Activated T-cell treated with anti-CD3 and anti-CD28 coated beads, Interleukin-2, amount 50 U/mL, for 72 hours (primary cell): Measurements from ENCODE around the gene ABCB9. TPM values are rescaled to one million over a fixed set of nuclear protein-coding genes. Genes with fewer than 3 reads are reported as not detected.
"Not testable (repeated sequence)": the region's sequence is repeated elsewhere in the genome, so short reads cannot be mapped to it uniquely, and the experiment has no call there.

ENCODE experiments used
- ATAC-seq, 2 donors: fragments of 150-1000 bp; cut with Tn5 transposase; replicated peaks in 1 of 2; 2 replicates each; pipeline ENCODE4 v1.10.0; 2021; ENCODE audit warnings: moderate library complexity in 2 of 2, mild to moderate bottlenecking in 1 of 2
- DNase-seq, 2 donors: peaks; one replicate each; pipeline ENCODE4 v3.0.0; 2021 to 2022; ENCODE audit warnings: mixed read lengths in 1 of 2
- H3K27ac Mint-ChIP-seq: one replicate; pipeline ENCODE4 v1.8.0; 2022; ENCODE audit warnings: mild to moderate bottlenecking, moderate library complexity, mixed read lengths
- H3K27me3 Mint-ChIP-seq: one replicate; pipeline ENCODE4 v1.8.0; 2022; ENCODE audit warnings: low read depth, mixed read lengths
- H3K36me3 Mint-ChIP-seq, 2 donors: one replicate each; pipeline ENCODE4 v1.8.0; 2022; ENCODE audit warnings: mixed read lengths in 2 of 2, mild to moderate bottlenecking in 1 of 2; ENCODE audit not compliant: insufficient read depth in 2 of 2
- H3K4me1 Mint-ChIP-seq: one replicate; pipeline ENCODE4 v1.8.0; 2022; ENCODE audit warnings: low read depth, mixed read lengths
- H3K4me3 Mint-ChIP-seq, 2 donors: one replicate each; pipeline ENCODE4 v1.8.0; 2022; ENCODE audit warnings: mild to moderate bottlenecking in 2 of 2, mixed read lengths in 2 of 2, moderate library complexity in 2 of 2
- H3K9me3 Mint-ChIP-seq, 2 donors: one replicate each; pipeline ENCODE4 v1.8.0; 2022; ENCODE audit warnings: mixed read lengths in 2 of 2
- total RNA-seq, 2 donors: library from RNA; stranded (reverse); gene quantifications; one replicate each; pipeline ENCODE4 v1.2.3, GENCODE V29; 2022

Gene ABCB9
- total RNA-seq, 2 donors from 2014 or later = 4.9 to 7.0 TPM

- Mint-ChIP-seq H3K4me3 (peak overlapping the region; percentile 91 to 94), H3K9me3 (no peaks in the 10 kb centered on the region), H3K27ac (peak overlapping the region; percentile 91), H3K36me3 (peaks cover 5 to 7% of the 10 kb centered on the region in 2 donors), H3K27me3 (peaks cover 13% of the 10 kb centered on the region), H3K4me1 (peaks cover 97% of the 10 kb centered on the region)
- DNase-seq = no peak
- ATAC-seq = no peak
These were observed 71.8 kb downstream of the ABCB9 start for GRCh38 chr12:122894193-122895121.

- Mint-ChIP-seq H3K27ac (peak overlapping the region; percentile 8), H3K36me3 (peaks cover 5 to 7% of the 10 kb centered on the region in 2 donors), H3K4me1 (peaks cover 97% of the 10 kb centered on the region), H3K4me3 (peak overlapping the region; percentile 44 to 91), H3K27me3 (peaks cover 13% of the 10 kb centered on the region), H3K9me3 (no peaks in the 10 kb centered on the region)
- DNase-seq (no peak), ATAC-seq (no peak)
These were observed 72.8 kb downstream of the ABCB9 start for GRCh38 chr12:122893208-122894153.

DNA sequence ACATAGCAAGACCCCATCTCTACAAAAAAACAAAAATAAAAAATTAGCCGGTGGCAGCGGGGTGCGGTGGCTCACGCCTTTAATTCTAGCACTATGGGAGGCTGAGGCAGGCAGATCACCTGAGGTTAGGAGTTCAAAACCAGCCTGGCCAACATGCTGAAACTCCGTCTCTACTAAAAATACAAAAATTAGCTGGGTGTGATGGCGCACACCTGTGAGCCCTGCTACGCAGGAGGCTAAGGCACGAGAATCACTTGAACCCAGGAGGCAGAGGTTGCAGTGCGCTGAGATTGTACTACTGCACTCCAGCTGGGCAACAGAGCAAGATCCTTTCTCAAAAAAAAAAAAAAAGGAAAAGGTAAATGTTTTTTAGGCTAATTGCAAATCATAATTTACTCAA lies 73.5 kb downstream of the ABCB9 start:
- Mint-ChIP-seq H3K27me3 (peaks cover 13% of the 10 kb centered on the region), H3K4me3 (peak overlapping the region in 1 of 2 donors; percentile 12), H3K4me1 (peaks cover 97% of the 10 kb centered on the region)
- not testable (repeated sequence) for ATAC-seq, DNase-seq, H3K27ac Mint-ChIP-seq, H3K36me3 Mint-ChIP-seq, H3K9me3 Mint-ChIP-seq

- peak overlapping the region in 1 of 2 donors; percentile 12 for H3K4me3 Mint-ChIP-seq
- peaks cover 97% of the 10 kb centered on the region for H3K4me1 Mint-ChIP-seq
- peaks cover 5 to 9% of the 10 kb centered on the region in 2 donors for H3K36me3 Mint-ChIP-seq
- H3K9me3 Mint-ChIP-seq = no peaks in the 10 kb centered on the region
- peaks cover 21% of the 10 kb centered on the region for H3K27me3 Mint-ChIP-seq
- no peak for DNase-seq
- no peak for ATAC-seq
- no peak overlapping the region for H3K27ac Mint-ChIP-seq
These were observed 74.4 kb downstream of the ABCB9 start for GRCh38 chr12:122891661-122892525.

DNA sequence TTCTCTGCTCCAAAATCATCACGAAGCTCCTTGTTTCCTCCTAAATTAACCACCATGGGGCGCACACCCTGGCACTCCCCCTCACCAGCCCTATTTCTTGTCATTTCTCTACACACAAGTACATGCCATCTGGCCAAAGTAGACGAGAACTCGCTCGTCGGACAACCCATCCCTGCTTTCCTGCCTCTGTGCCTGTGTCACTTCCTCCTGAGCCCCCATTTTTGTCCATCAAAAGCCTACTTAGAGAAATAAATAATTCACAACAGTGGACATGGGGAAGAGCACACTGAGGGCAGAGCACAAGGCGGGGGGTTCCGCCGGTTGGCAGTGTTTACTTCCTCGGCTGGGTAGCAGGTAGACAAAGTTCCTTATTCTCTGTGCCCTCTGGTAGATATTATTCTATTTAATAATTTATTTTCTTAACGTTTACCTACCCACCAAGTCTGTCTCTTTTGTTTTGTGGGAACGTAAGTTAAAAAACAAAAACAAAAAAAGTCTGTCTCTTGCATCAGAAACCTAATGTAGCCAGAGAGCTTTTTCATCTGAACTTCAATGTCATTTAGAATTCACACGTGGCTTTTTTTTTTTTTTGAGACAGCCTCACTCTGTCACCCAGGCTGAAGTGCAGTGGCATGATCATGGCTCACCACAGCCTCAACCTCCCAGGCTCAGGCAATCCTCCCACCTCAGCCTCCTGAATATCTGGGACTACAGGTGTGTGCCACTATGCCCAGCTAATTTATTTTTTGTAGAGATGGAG lies 76.3 kb downstream of the ABCB9 start:
- ATAC-seq (no peak), DNase-seq (peak in 1 of 2 donors; percentile 35)
- no peak overlapping the region for H3K27ac Mint-ChIP-seq
- H3K4me3 Mint-ChIP-seq = peak overlapping the region; percentile 57 to 86
- H3K27me3 Mint-ChIP-seq = peaks cover 14% of the 10 kb centered on the region
- H3K9me3 Mint-ChIP-seq = no peaks in the 10 kb centered on the region
- H3K36me3 Mint-ChIP-seq = peaks cover under 1 to 5% of the 10 kb centered on the region in 2 donors
- H3K4me1 Mint-ChIP-seq = peaks cover 90% of the 10 kb centered on the region

- peaks cover 91% of the 10 kb centered on the region for H3K4me1 Mint-ChIP-seq
- H3K27ac Mint-ChIP-seq = peak overlapping the region; percentile 68
- H3K27me3 Mint-ChIP-seq = peaks cover 21% of the 10 kb centered on the region
- H3K9me3 Mint-ChIP-seq = no peaks in the 10 kb centered on the region
- peak; percentile 50 to 52 for DNase-seq
- peaks cover 5 to 6% of the 10 kb centered on the region in 2 donors for H3K36me3 Mint-ChIP-seq
- ATAC-seq = peak; percentile 67 to 72
- peak overlapping the region; percentile 76 to 86 for H3K4me3 Mint-ChIP-seq
These were observed 78.0 kb downstream of the ABCB9 start for GRCh38 chr12:122888232-122888752.

DNA sequence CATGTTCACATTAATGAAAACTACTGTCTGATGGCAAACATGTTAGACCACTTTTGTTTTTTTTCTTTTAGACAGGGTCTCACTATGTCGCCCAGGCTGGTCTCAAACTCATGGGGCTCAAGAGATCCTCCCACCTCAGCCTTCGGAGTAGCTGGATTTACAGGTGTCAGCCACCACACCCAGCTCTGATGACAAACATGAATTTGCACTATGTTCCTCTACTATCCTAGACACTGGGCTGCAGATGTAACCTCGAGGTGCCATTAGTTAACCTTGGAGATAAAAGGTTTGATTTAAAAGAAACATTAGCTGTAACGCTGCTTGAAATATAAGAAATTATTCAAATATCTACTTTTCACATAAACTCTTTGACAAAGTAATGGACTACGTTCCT lies 78.4 kb downstream of the ABCB9 start:
- DNase-seq (no peak), ATAC-seq (peak in 1 of 2 donors; percentile 27)
- Mint-ChIP-seq H3K4me3 (peak overlapping the region; percentile 76 to 86), H3K27me3 (peaks cover 25% of the 10 kb centered on the region), H3K4me1 (peaks cover 93% of the 10 kb centered on the region), H3K36me3 (peaks cover 5 to 8% of the 10 kb centered on the region in 2 donors), H3K9me3 (no peaks in the 10 kb centered on the region), H3K27ac (peak overlapping the region; percentile 68)

- Mint-ChIP-seq H3K27ac (peak overlapping the region; percentile 30), H3K27me3 (peaks cover 32% of the 10 kb centered on the region), H3K36me3 (peaks cover 5 to 8% of the 10 kb centered on the region in 2 donors), H3K4me3 (peak overlapping the region; percentile 76 to 86), H3K4me1 (peaks cover 93% of the 10 kb centered on the region), H3K9me3 (no peaks in the 10 kb centered on the region)
- DNase-seq (peak; percentile 77 to 81), ATAC-seq (peak; percentile 76)
These were observed 79.1 kb downstream of the ABCB9 start for GRCh38 chr12:122886851-122887818.

- ATAC-seq = no peak
- Mint-ChIP-seq H3K36me3 (peaks cover 5 to 8% of the 10 kb centered on the region in 2 donors), H3K27me3 (peaks cover 41% of the 10 kb centered on the region), H3K9me3 (no peaks in the 10 kb centered on the region), H3K4me3 (no peak overlapping the region), H3K4me1 (peaks cover 90% of the 10 kb centered on the region), H3K27ac (no peak overlapping the region)
- no peak for DNase-seq
These were observed 80.1 kb downstream of the ABCB9 start for GRCh38 chr12:122886161-122886560.

- no peak overlapping the region for H3K4me3 Mint-ChIP-seq
- DNase-seq = no peak
- peaks cover 90% of the 10 kb centered on the region for H3K4me1 Mint-ChIP-seq
- no peak for ATAC-seq
- no peaks in the 10 kb centered on the region for H3K9me3 Mint-ChIP-seq
- H3K27ac Mint-ChIP-seq = no peak overlapping the region
- H3K36me3 Mint-ChIP-seq = peaks cover 5 to 8% of the 10 kb centered on the region in 2 donors
- H3K27me3 Mint-ChIP-seq = peaks cover 49% of the 10 kb centered on the region
These were observed 81.4 kb downstream of the ABCB9 start for GRCh38 chr12:122884860-122885259.
